HG03342 (cell line): ENCODE results near the gene UBL4A.

Experiments used
- ATAC-seq: cut with Tn5 transposase; IDR thresholded peaks from one replicate; pipeline ENCODE4 v1.9.1; 2021; ENCODE audit warnings: mild to moderate bottlenecking, moderate library complexity; ENCODE audit not compliant: unreplicated experiment

Gene UBL4A

GRCh38 chrX:154466036-154466435 lies 20.4 kb downstream of the UBL4A start:
- ATAC-seq, result no peak

GRCh38 chrX:154465601-154466000 lies 20.8 kb downstream of the UBL4A start:
- ATAC-seq, result no peak

DNA sequence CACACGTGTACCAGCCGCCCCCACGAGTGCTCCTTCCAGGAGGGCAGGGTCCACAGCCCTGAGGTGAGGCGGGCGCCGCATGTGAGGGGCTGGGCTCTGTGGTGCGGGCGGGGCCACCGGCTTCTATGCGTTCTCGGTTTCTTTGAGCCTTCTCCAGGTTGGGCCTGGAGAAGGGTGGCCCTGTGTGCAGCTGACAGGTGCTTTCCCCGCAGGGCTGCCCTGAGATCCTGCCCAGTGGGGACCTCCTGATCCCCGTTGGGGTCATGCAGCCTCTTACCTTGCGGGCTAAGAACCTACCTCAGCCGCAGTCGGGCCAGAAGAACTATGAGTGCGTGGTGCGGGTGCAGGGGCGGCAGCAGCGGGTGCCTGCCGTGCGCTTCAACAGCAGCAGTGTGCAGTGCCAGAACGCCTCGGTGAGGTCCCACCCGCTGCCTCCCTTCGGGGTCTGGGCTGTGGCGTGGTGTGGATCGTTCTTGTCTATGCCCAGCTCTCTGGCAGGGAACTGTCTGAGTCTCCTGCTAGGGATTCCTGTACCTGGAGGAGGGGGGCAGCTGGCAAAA lies 21.5 kb downstream of the UBL4A start:
- ATAC-seq, result no peak

- ATAC-seq, result no peak
Measured at GRCh38 chrX:154463611-154464220, 22.7 kb downstream of the UBL4A start.

DNA sequence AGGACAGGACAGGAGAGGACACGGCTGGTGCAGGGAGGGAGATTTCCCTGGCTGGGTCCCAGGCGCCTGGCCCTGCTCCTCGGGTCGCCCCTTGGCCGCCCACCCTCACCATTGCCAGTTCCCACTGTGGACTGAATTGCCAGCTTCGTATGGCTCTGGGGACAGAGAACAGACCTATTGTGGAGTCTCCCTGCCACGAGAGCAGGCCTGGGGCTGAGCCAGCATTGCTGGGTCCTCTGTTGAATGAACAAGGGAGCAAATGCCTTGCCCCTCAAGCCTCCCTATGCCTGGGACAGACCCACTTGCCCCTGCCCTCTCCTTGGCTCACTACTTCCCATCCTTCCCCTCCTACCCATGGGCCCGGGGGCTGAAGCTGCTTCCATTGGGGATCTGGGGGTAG lies 24.0 kb downstream of the UBL4A start:
- no peak for ATAC-seq

- ATAC-seq, result no peak
Measured at GRCh38 chrX:154460326-154460725, 26.1 kb downstream of the UBL4A start.

- no peak for ATAC-seq
Measured at GRCh38 chrX:154459832-154460231, 26.6 kb downstream of the UBL4A start.

- ATAC-seq, result no peak
Measured at GRCh38 chrX:154458954-154459778, 27.2 kb downstream of the UBL4A start.

- peak; percentile 54 for ATAC-seq
Measured at GRCh38 chrX:154458116-154458953, 28.1 kb downstream of the UBL4A start, which contains the start of gene PLXNA3. TSS of gene PLXNA3 (plus strand) at chrX:154458281. CDS start at chrX:154460184, 1,903 bp downstream.

DNA sequence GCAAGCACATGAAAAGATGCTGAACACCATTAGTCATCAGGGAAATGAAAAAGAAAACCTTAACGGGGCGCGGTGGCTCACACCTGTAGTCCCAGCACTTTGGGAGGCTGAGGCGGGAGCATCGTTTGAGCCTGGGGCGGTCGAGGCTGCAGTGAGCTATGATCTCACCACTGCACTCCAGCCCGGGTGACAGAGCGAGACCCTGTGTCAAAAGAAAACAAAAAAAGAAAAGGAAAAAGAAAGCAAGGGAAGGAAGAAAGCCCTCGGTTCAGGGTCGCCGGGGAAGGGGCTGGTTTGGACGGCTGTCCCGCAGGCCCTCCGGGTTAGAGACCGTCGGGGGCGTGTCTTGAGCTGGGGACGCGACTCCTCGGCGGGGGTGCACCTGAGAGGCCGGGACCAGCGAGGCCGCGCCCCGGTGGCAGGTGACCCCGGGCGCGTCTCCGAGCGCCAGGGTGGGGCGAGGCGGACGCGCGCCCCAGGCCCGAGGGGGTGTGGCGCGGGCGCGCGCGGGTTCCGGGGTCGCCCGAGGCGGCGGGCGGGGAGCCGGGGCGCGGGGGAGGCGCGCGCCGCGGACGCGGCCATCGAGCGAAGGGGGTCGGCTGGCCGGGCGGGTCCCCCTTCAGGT lies 28.8 kb downstream of the UBL4A start:
- ATAC-seq, result peak; percentile 60

GRCh38 chrX:154452823-154453222 lies 33.6 kb downstream of the UBL4A start:
- ATAC-seq, result no peak

DNA sequence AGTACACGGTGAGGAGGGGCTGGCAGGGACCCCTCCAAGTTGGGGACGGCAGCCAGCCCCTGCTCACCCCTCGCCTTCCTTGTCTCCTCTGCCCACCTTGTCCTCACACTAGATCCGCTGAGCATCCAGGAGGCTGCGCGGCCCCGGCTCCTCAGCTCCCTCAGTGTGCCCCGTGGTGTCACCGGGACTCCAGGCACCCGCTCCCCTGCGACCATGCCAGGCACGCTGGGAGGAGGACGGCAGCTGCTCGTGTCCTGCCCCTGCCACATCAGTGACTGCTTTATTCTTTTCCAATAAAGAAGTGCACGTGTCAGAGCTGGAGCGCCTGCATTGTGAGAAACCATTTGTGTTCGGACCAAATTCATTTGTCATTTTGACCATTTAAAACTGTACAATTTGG lies 36.1 kb downstream of the UBL4A start:
- no peak for ATAC-seq

DNA sequence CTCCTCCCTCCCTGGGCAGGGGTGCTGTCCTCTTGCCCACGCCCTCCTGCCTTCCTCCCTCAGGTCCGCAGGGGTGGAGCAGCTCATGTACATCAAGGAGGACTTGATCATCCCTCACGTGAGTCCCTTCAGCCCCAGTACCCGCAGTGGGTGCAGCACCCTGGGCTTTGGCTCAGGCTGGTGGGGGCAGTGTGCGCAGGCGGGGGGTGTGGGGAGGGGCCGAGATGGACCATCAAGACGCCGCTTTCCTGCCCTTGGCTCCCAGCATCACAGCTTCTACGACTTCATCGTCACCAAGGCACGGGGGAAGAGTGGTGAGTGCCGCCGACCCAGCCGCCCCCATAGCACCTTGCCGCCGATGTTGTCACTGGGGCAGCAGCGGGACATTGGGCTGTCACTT lies 36.8 kb downstream of the UBL4A start:
- ATAC-seq, result no peak

DNA sequence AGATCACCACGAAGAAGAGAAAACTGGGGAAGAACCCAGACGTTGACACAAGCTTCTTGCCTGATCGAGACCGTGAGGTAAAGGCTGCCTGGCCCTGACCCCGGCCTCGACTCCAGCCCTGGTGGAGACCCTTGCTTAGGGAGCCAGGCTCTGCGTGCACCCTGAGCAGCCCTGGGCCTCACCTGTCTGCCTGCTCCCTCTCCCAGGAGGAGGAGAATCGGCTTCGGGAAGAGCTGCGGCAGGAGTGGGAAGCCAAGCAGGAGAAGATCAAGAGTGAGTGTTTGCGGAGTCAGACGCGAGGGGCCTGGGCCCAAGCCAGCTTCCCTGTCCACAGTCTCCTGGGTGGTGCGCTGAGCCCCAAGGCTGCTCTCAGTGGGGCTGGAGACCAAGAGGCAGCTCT lies 37.9 kb downstream of the UBL4A start:
- ATAC-seq, result no peak

DNA sequence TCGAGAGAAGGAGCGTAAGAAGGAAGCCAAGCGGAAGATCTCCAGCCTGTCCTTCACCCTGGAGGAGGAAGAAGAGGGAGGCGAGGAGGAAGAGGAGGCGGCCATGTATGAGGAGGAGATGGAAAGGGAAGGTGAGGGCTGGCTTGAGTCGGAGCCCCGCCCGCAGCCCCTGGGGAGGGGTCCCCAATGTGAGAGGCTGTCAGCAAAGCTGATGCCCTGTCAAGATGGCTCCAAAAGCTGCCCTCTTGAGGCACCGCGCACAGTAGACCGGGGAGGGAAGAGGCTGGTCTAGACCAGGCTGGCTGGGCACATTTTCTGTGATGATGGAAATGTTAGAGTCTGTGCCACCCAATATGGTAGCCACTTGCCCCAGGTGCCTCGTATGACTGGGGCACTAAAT lies 40.0 kb downstream of the UBL4A start:
- ATAC-seq, result no peak

- ATAC-seq, result no peak
Measured at GRCh38 chrX:154445776-154446175, 40.6 kb downstream of the UBL4A start.

DNA sequence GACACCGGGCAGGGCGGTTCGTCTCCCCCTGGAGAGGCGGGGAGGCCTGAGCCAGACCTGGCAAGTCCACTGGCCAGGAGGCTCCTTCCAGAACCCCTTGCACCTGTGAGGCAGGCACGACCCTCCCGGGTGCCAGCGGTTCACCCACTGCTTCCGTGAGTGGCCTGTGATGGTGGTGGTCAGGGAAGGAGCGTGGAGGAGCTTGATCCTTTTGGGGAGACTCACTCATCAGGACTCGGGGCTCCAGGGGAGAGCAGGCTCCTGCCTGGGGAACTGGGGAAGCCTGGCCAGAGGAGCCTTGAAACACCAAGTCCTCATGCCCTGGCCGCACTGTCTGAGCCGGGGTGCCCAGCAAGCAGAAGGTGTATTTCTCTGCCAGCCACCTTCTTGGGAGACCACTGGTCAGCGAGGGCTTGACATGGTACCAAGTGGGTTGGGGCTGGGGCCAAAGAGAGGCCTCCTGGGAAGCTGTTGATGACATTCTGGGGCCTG lies 41.6 kb downstream of the UBL4A start:
- peak; percentile 20 for ATAC-seq

GRCh38 chrX:154443992-154444754 lies 42.2 kb downstream of the UBL4A start, which contains the start of gene FAM50A:
TSS of gene FAM50A (plus strand) at chrX:154444141. CDS start at chrX:154444236, 95 bp downstream.
- ATAC-seq, result peak; percentile 69

GRCh38 chrX:154443479-154443910 lies 42.9 kb downstream of the UBL4A start:
- no peak for ATAC-seq
